ENCODE measurements around the gene KNSTRN. TPM values are rescaled to one million over a fixed set of nuclear protein-coding genes. Genes with fewer than 3 reads are reported as not detected.
A peak's percentile ranks its signal among the peaks of the same experiment; 100 is the strongest.

KNSTRN gene
- total and polyA plus RNA-seq, 2 of the 13 experiments (the other 11 are each of a cell fraction or from before 2014, with no cell fraction given), result 20.3 to 62.3 TPM

- TF ChIP-seq ZNF784 (CRISPR knock-in tag; IDR thresholded peaks at IDR 0.05; ENCODE audit: borderline replicate concordance) (no peak), TSC22D2 (CRISPR knock-in tag; IDR thresholded peaks at IDR 0.05; ENCODE audit: borderline replicate concordance) (no peak), PCBP1 (IDR thresholded peaks at IDR 0.05; ENCODE audit: borderline replicate concordance, low read depth, low read length) (no peak), SATB2 (CRISPR knock-in tag; IDR thresholded peaks at IDR 0.05) (no peak), ZNF430 (CRISPR knock-in tag; IDR thresholded peaks at IDR 0.05) (no peak), FUBP1 (CRISPR knock-in tag; IDR thresholded peaks at IDR 0.05; ENCODE audit: borderline replicate concordance) (no peak), EED (CRISPR knock-in tag; IDR thresholded peaks at IDR 0.05) (no peak), NKX3-1 (CRISPR knock-in tag; IDR thresholded peaks at IDR 0.05) (no peak), AHR (CRISPR knock-in tag; IDR thresholded peaks at IDR 0.05) (no peak), TOPORS (CRISPR knock-in tag; IDR thresholded peaks at IDR 0.05) (no peak), NCOA5 (CRISPR knock-in tag; IDR thresholded peaks at IDR 0.05) (no peak), ZNF3 (CRISPR knock-in tag; IDR thresholded peaks at IDR 0.05) (no peak), CBX1 (IDR thresholded peaks at IDR 0.05; ENCODE audit: low read depth) (no peak), CERS6 (CRISPR knock-in tag; IDR thresholded peaks at IDR 0.05) (no peak), GPN1 (CRISPR knock-in tag; IDR thresholded peaks at IDR 0.05; ENCODE audit: borderline replicate concordance) (no peak), KAT8 (CRISPR knock-in tag; IDR thresholded peaks at IDR 0.05) (peak; percentile 45), E2F2 (CRISPR knock-in tag; IDR thresholded peaks at IDR 0.05; ENCODE audit: borderline replicate concordance) (no peak), PREB (CRISPR knock-in tag; IDR thresholded peaks at IDR 0.05) (no peak), ZXDC (CRISPR knock-in tag; IDR thresholded peaks at IDR 0.05) (no peak), ZMYM2 (CRISPR knock-in tag; IDR thresholded peaks at IDR 0.05) (no peak), SKI (IDR thresholded peaks at IDR 0.05; ENCODE audit: partially characterized antibody) (no peak), ZFAT (CRISPR knock-in tag; conservative IDR thresholded peaks at IDR 0.05) (no peak)
Measured at GRCh38 chr15:40340740-40341400, 41.7 kb upstream of the KNSTRN start, which contains the start of gene CCDC9B (continued).
